GM19455 (cell line): ENCODE measurements around the gene MIPOL1.

Experiments used
- ATAC-seq: cut with Tn5 transposase; IDR thresholded peaks from one replicate; pipeline ENCODE4 v1.9.1; 2021; ENCODE audit not compliant: unreplicated experiment

The MIPOL1 gene

GRCh38 chr14:37584211-37585100, 386.7 kb downstream of the MIPOL1 start:
- ATAC-seq, result no peak

- no peak for ATAC-seq
Observed at GRCh38 chr14:37585101-37585511, 387.4 kb downstream of the MIPOL1 start.

GRCh38 chr14:37585971-37586796, 388.4 kb downstream of the MIPOL1 start:
- no peak for ATAC-seq

- no peak for ATAC-seq
Observed at GRCh38 chr14:37586797-37587130, 389.0 kb downstream of the MIPOL1 start.

- ATAC-seq, result no peak
Observed at GRCh38 chr14:37587131-37587803, 389.5 kb downstream of the MIPOL1 start.

GRCh38 chr14:37587881-37588666, 390.3 kb downstream of the MIPOL1 start:
- ATAC-seq, result no peak

- no peak for ATAC-seq
Observed at GRCh38 chr14:37588667-37588955, 390.9 kb downstream of the MIPOL1 start.

- no peak for ATAC-seq
Observed at GRCh38 chr14:37588956-37589714, 391.4 kb downstream of the MIPOL1 start.

- no peak for ATAC-seq
Observed at GRCh38 chr14:37589715-37590427, 392.1 kb downstream of the MIPOL1 start.

GRCh38 chr14:37590428-37591139, 392.8 kb downstream of the MIPOL1 start:
- no peak for ATAC-seq

- no peak for ATAC-seq
Observed at GRCh38 chr14:37591311-37591940, 393.7 kb downstream of the MIPOL1 start.

GRCh38 chr14:37591941-37592481, 394.3 kb downstream of the MIPOL1 start:
- ATAC-seq, result no peak

GRCh38 chr14:37592482-37593408, 395.0 kb downstream of the MIPOL1 start:
- no peak for ATAC-seq

GRCh38 chr14:37593511-37594237, 395.9 kb downstream of the MIPOL1 start:
- ATAC-seq, result no peak

GRCh38 chr14:37594238-37594970, 396.7 kb downstream of the MIPOL1 start:
- no peak for ATAC-seq
